Hepatocyte (in vitro differentiated cells): ENCODE data around the gene PKIB. TPM values are rescaled to one million over a fixed set of nuclear protein-coding genes. Genes with fewer than 3 reads are reported as not detected.

Experiments
- DNase-seq: peaks from one replicate; pipeline ENCODE4 v3.0.0-alpha.2; 2016; ENCODE audit warnings: low spot score
- H2AFZ ChIP-seq: fragments of 200-600 bp; sonication (generic); 2 replicates; pipeline ENCODE4 v1.6.0; 2016; ENCODE audit warnings: antibody characterized with exemption, mild to moderate bottlenecking
- H3K27ac ChIP-seq: fragments of 200-600 bp; sonication (generic); 2 replicates; pipeline ENCODE4 v1.5.1; 2016; ENCODE audit warnings: mild to moderate bottlenecking
- H3K27me3 ChIP-seq: fragments of 200-600 bp; sonication (generic); 2 replicates; pipeline ENCODE4 v1.6.1; 2016
- H3K36me3 ChIP-seq: fragments of 200-600 bp; sonication (generic); replicated peaks from 2 replicates; pipeline ENCODE4 v1.5.1; 2016; ENCODE audit warnings: low read depth; ENCODE audit not compliant: insufficient read depth
- H3K4me1 ChIP-seq: fragments of 200-600 bp; sonication (generic); 2 replicates; pipeline ENCODE4 v1.5.1; 2016; ENCODE audit warnings: mild to moderate bottlenecking, moderate library complexity; ENCODE audit not compliant: insufficient read depth
- H3K4me2 ChIP-seq: fragments of 200-600 bp; sonication (generic); 2 replicates; pipeline ENCODE4 v1.6.0; 2016
- H3K4me3 ChIP-seq: fragments of 200-600 bp; sonication (generic); 2 replicates; pipeline ENCODE4 v1.5.1; 2016; ENCODE audit warnings: mild to moderate bottlenecking
- H3K79me2 ChIP-seq: fragments of 200-600 bp; sonication (generic); 2 replicates; pipeline ENCODE4 v1.6.0; 2017; ENCODE audit warnings: mild to moderate bottlenecking
- H3K9me2 ChIP-seq: fragments of 200-600 bp; sonication (generic); replicated peaks from 2 replicates; pipeline ENCODE4 v1.6.0; 2017; ENCODE audit warnings: mild to moderate bottlenecking; ENCODE audit not compliant: insufficient read depth
- H3K9me3 ChIP-seq: fragments of 200-600 bp; sonication (generic); 2 replicates; pipeline ENCODE4 v1.5.1; 2016; ENCODE audit warnings: low read depth, mild to moderate bottlenecking
- H4K20me1 ChIP-seq: fragments of 200-600 bp; sonication (generic); 2 replicates; pipeline ENCODE4 v1.6.0; 2016; ENCODE audit warnings: mild to moderate bottlenecking; ENCODE audit not compliant: insufficient read depth, poor library complexity, severe bottlenecking
- CTCF ChIP-seq: fragments of 200-600 bp; sonication (generic); IDR thresholded peaks from 2 replicates; pipeline ENCODE4 v1.5.1; 2016; ENCODE audit warnings: antibody characterized with exemption, mild to moderate bottlenecking; ENCODE audit not compliant: poor library complexity
- EZH2 ChIP-seq: fragments of 200-600 bp; sonication (generic); IDR thresholded peaks from 2 replicates; pipeline ENCODE4 v1.6.1; 2016; ENCODE audit warnings: antibody characterized with exemption, mild to moderate bottlenecking, borderline replicate concordance
- EZH2phosphoT487 ChIP-seq: fragments of 200-600 bp; sonication (generic); IDR thresholded peaks from one replicate; pipeline ENCODE4 v1.6.1; 2018; ENCODE audit warnings: antibody characterized with exemption, mild to moderate bottlenecking, low read depth, moderate library complexity; ENCODE audit not compliant: unreplicated experiment, severe bottlenecking
- WGBS: methylation state at CpG from one replicate; pipeline ENCODE4 v1.1.6; 2016; ENCODE audit warnings: low lambda C conversion rate; ENCODE audit errors: missing lambda C conversion rate; 5-methylcytosine and 5-hydroxymethylcytosine counted together
- polyA plus RNA-seq: library from polyadenylated mRNA; unstranded; fragments of >200 nt; fragmentation: Nextera tagmentation; extraction: Ambion mirVana; gene quantifications from 2 replicates; pipeline ENCODE4 v1.2.1, GENCODE V29; 2016
- total RNA-seq: library from RNA; depleted of rRNA; stranded (reverse); fragments of >200 nt; gene quantifications from 2 replicates; pipeline ENCODE4 v1.2.3, GENCODE V29; 2014

Gene PKIB
- total and polyA plus RNA-seq, 2 experiments from 2014 or later: 73.8 to 144 TPM

- no peak overlapping the region for H2AFZ ChIP-seq
- H3K4me1 ChIP-seq: peaks cover 5% of the 10 kb centered on the region
- H3K4me3 ChIP-seq: no peak overlapping the region
- H4K20me1 ChIP-seq: no peaks in the 10 kb centered on the region
- peaks cover 2% of the 10 kb centered on the region for H3K79me2 ChIP-seq
- no peaks in the 10 kb centered on the region for H3K9me2 ChIP-seq
- H3K4me2 ChIP-seq: no peak overlapping the region
- no peak for DNase-seq
- no peak for TF ChIP-seq CTCF
- TF ChIP-seq EZH2phosphoT487: no peak
- no peak for TF ChIP-seq EZH2
- no peak overlapping the region for H3K27ac ChIP-seq
- H3K36me3 ChIP-seq: no peaks in the 10 kb centered on the region
- no peaks in the 10 kb centered on the region for H3K9me3 ChIP-seq
- WGBS: 38% methylated on average over 3 of the region's 3 CpGs
- no peaks in the 10 kb centered on the region for H3K27me3 ChIP-seq
Observed at GRCh38 chr6:122620902-122621301, 10.7 kb downstream of the PKIB start.

GRCh38 chr6:122621638-122622037, 11.4 kb downstream of the PKIB start:
- Histone ChIP-seq H4K20me1 (no peaks in the 10 kb centered on the region), H3K4me2 (no peak overlapping the region), H3K27me3 (no peaks in the 10 kb centered on the region), H3K4me3 (no peak overlapping the region), H2AFZ (no peak overlapping the region), H3K9me2 (no peaks in the 10 kb centered on the region), H3K9me3 (no peaks in the 10 kb centered on the region), H3K4me1 (peaks cover 5% of the 10 kb centered on the region), H3K27ac (no peak overlapping the region), H3K79me2 (peaks cover 2% of the 10 kb centered on the region), H3K36me3 (no peaks in the 10 kb centered on the region)
- DNase-seq: no peak
- TF ChIP-seq EZH2phosphoT487 (no peak), CTCF (no peak), EZH2 (no peak)
- WGBS: 83% methylated on average over 2 of the region's 2 CpGs

GRCh38 chr6:122622479-122622878, 12.3 kb downstream of the PKIB start:
- Histone ChIP-seq H3K9me3 (no peaks in the 10 kb centered on the region), H3K27me3 (no peaks in the 10 kb centered on the region), H2AFZ (no peak overlapping the region), H3K4me3 (no peak overlapping the region), H3K36me3 (no peaks in the 10 kb centered on the region), H3K4me1 (peaks cover 5% of the 10 kb centered on the region), H3K4me2 (no peak overlapping the region), H3K27ac (no peak overlapping the region), H3K9me2 (no peaks in the 10 kb centered on the region), H3K79me2 (peaks cover 2% of the 10 kb centered on the region), H4K20me1 (no peaks in the 10 kb centered on the region)
- 49% methylated on average over 4 of the region's 4 CpGs for WGBS
- peak; percentile 17 for DNase-seq
- no peak for TF ChIP-seq EZH2phosphoT487
- no peak for TF ChIP-seq EZH2
- no peak for TF ChIP-seq CTCF

- TF ChIP-seq CTCF (no peak), EZH2phosphoT487 (no peak), EZH2 (no peak)
- no peak overlapping the region for H3K27ac ChIP-seq
Observed at GRCh38 chr6:122623279-122623678, 13.1 kb downstream of the PKIB start.

More at GRCh38 chr6:122623279-122623678, 13.1 kb downstream of the PKIB start:
- Histone ChIP-seq H3K36me3 (no peaks in the 10 kb centered on the region), H3K4me3 (no peak overlapping the region), H3K79me2 (peaks cover 2% of the 10 kb centered on the region), H3K4me2 (no peak overlapping the region), H3K27me3 (no peaks in the 10 kb centered on the region), H2AFZ (no peak overlapping the region), H3K4me1 (peaks cover 5% of the 10 kb centered on the region), H3K9me3 (no peaks in the 10 kb centered on the region), H3K9me2 (no peaks in the 10 kb centered on the region), H4K20me1 (no peaks in the 10 kb centered on the region)
- no peak for DNase-seq
